OCI-LY7 (cell line): ENCODE data around the gene DPH1. TPM values are rescaled to one million over a fixed set of nuclear protein-coding genes. Genes with fewer than 3 reads are reported as not detected.
A peak's percentile ranks its signal among the peaks of the same experiment; 100 is the strongest.

Experiments
- microRNA-seq: library from miRNA; unstranded; fragments of <30 nt; microRNA quantifications from one replicate; pipeline ENCODE4 v1.2.0, GENCODE V29; 2022; ENCODE audit warnings: borderline replicate concordance
- small RNA-seq: library from RNA; depleted of rRNA; stranded (forward); fragments of <200 nt; gene quantifications from one replicate; pipeline ENCODE3, GENCODE V24; 2014
- total RNA-seq, 2 experiments: library from RNA; depleted of rRNA in 1 of 2; stranded (reverse); fragments of >200 nt in 1 of 2; shearing (Covaris generic) in 1 of 2; gene quantifications; 2 replicates each; pipeline ENCODE4 v1.2.3, GENCODE V29; 2014 to 2022

Gene DPH1
- total RNA-seq, 2 experiments from 2014 or later = 26.5 to 35.1 TPM

Small RNAs within 50 kb of the gene (microRNA-seq; reads per million reads assigned to microRNA genes)
- gene MIR132 (538 reads per million, percentile 77 among the genes with 10 or more reads in this experiment), gene MIR212 (not detected)

Small RNAs within 50 kb of the gene (small RNA-seq; reads per million reads assigned to genes)
- not detected for gene AC090617.9
- gene MIR132 = 0.16 reads per million
- gene MIR212 = not detected
- gene OVCA2 = not detected

Other genes starting within 250 kb of the DPH1 start
- gene SMYD4, start 200.3 kb upstream of the DPH1 start, total RNA-seq (2014; rRNA removed; shearing (Covaris generic)) = 21.3 and 27.5 TPM in 2 replicates
- 33.5 and 36.4 TPM in 2 replicates for gene SMYD4, start 200.3 kb upstream of the DPH1 start, total RNA-seq (2022)
- 55.5 and 90.2 TPM in 2 replicates for gene RPA1, start 200.1 kb upstream of the DPH1 start, total RNA-seq (2014; rRNA removed; shearing (Covaris generic))
- 184 and 196 TPM in 2 replicates for gene RPA1, start 200.1 kb upstream of the DPH1 start, total RNA-seq (2022)
- not detected in 2 replicates for gene RTN4RL1, start 4.8 kb upstream of the DPH1 start, total RNA-seq (2014; rRNA removed; shearing (Covaris generic))
- gene RTN4RL1, start 4.8 kb upstream of the DPH1 start, total RNA-seq (2022) = not detected in 2 replicates
- gene OVCA2, start 11.9 kb downstream of the DPH1 start, total RNA-seq (2014; rRNA removed; shearing (Covaris generic)) = 18.8 and 24.0 TPM in 2 replicates
- gene OVCA2, start 11.9 kb downstream of the DPH1 start, total RNA-seq (2022) = 18.2 and 21.9 TPM in 2 replicates
- gene HIC1, start 24.9 kb downstream of the DPH1 start, total RNA-seq (2014; rRNA removed; shearing (Covaris generic)) = 0.19 TPM in 1 of 2 replicates, not detected in the other
- gene HIC1, start 24.9 kb downstream of the DPH1 start, total RNA-seq (2022) = 0.32 TPM in 1 of 2 replicates, not detected in the other